GM18951 (cell line): ENCODE data around the gene FUT9.

ENCODE experiments used
- POLR2A ChIP-seq: IDR thresholded peaks from 4 replicates; pipeline ENCODE4 v1.6.1; 2011; ENCODE audit warnings: mild to moderate bottlenecking; ENCODE audit not compliant: insufficient read length, insufficient read depth; ENCODE audit errors: extremely low read depth
- in situ Hi-C: fragments of 300-500 bp; cut with MboI; formaldehyde crosslinking; loops from one replicate; pipeline ENCODE4 v1.12.0; 2022; ENCODE audit warnings: low sequenced_read_pairs, mixed read lengths, inconsistent platforms; ENCODE audit not compliant: unreplicated experiment

FUT9 gene

GRCh38 chr6:96015518-96016333 is at the start of gene FUT9:
TSS of gene FUT9 (plus strand) at chr6:96015974. CDS start at chr6:96203156, 187,182 bp downstream.
- TF ChIP-seq POLR2A = no peak
- in situ Hi-C loops = no loop called here

GRCh38 chr6:95967594-95967993 is 48.2 kb upstream of the FUT9 start:
- in situ Hi-C loops = no loop called here
- no peak for TF ChIP-seq POLR2A

GRCh38 chr6:95973976-95974375 is 41.8 kb upstream of the FUT9 start:
- in situ Hi-C loops = no loop called here
- no peak for TF ChIP-seq POLR2A

GRCh38 chr6:95978230-95978629 is 37.5 kb upstream of the FUT9 start:
- in situ Hi-C loops = no loop called here
- no peak for TF ChIP-seq POLR2A

- in situ Hi-C loops = no loop called here
- no peak for TF ChIP-seq POLR2A
Observed at GRCh38 chr6:95991906-95992305, 23.9 kb upstream of the FUT9 start.

- TF ChIP-seq POLR2A = no peak
- in situ Hi-C loops = no loop called here
Observed at GRCh38 chr6:95994151-95994550, 21.6 kb upstream of the FUT9 start.

GRCh38 chr6:95998133-95998532 is 17.6 kb upstream of the FUT9 start:
- in situ Hi-C loops = no loop called here

GRCh38 chr6:96001891-96002575 is 13.7 kb upstream of the FUT9 start:
- no peak for TF ChIP-seq POLR2A
- in situ Hi-C loops = no loop called here

More at GRCh38 chr6:95998133-95998532, 17.6 kb upstream of the FUT9 start:
- no peak for TF ChIP-seq POLR2A

GRCh38 chr6:96002576-96002910 is 13.2 kb upstream of the FUT9 start:
- in situ Hi-C loops = no loop called here
- no peak for TF ChIP-seq POLR2A

- TF ChIP-seq POLR2A = no peak
- in situ Hi-C loops = no loop called here
Observed at GRCh38 chr6:96002912-96003311, 12.9 kb upstream of the FUT9 start.

- in situ Hi-C loops = no loop called here
- TF ChIP-seq POLR2A = no peak
Observed at GRCh38 chr6:96007663-96008062, 8.1 kb upstream of the FUT9 start.

GRCh38 chr6:96013531-96013930 is 2.2 kb upstream of the FUT9 start:
- in situ Hi-C loops = no loop called here
- no peak for TF ChIP-seq POLR2A

GRCh38 chr6:96014846-96015517 is 792 bp upstream of the FUT9 start:
- in situ Hi-C loops = no loop called here
- TF ChIP-seq POLR2A = no peak

- TF ChIP-seq POLR2A = no peak
- in situ Hi-C loops = no loop called here
Observed at GRCh38 chr6:96016334-96017069, 728 bp downstream of the FUT9 start.

- in situ Hi-C loops = no loop called here
- TF ChIP-seq POLR2A = no peak
Observed at GRCh38 chr6:96017070-96017359, 1.2 kb downstream of the FUT9 start.
